Ureter (tissue), 1 donor: ENCODE data around the gene MEGF11. TPM values are rescaled to one million over a fixed set of nuclear protein-coding genes. Genes with fewer than 3 reads are reported as not detected.
"Not testable (repeated sequence)": the region's sequence is repeated elsewhere in the genome, so short reads cannot be mapped to it uniquely, and the experiment has no call there.

Experiments used
- DNase-seq: peaks from one replicate; pipeline ENCODE4 v3.0.0-alpha.2; 2020; ENCODE audit warnings: low spot score
- total RNA-seq: library from RNA; stranded (reverse); gene quantifications from one replicate; pipeline ENCODE4 v1.2.4, GENCODE V29; 2023
- donor health status: DM: yes; HTN: yes; CAD: no.

The MEGF11 gene
- total RNA-seq, 1 donor from 2014 or later: not detected

DNA sequence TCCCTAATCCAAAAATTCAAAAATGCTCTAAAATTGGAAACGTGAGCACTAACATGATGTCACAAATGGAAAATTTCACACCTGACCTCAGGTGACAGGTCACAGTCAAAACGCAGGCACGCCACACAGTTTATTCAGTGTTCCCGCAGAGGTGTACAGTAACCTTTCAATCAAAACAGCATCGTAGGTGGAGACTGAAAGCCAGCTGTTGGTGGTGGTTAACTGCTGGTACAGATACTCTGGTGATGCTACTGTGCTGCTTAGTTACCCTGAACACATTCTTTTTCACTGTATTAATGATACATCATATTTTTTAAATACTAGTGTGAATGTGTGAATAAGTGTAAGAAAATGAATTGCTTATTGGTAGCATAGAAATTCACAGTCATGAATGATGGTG lies 360.5 kb downstream of the MEGF11 start:
- no peak for DNase-seq

DNA sequence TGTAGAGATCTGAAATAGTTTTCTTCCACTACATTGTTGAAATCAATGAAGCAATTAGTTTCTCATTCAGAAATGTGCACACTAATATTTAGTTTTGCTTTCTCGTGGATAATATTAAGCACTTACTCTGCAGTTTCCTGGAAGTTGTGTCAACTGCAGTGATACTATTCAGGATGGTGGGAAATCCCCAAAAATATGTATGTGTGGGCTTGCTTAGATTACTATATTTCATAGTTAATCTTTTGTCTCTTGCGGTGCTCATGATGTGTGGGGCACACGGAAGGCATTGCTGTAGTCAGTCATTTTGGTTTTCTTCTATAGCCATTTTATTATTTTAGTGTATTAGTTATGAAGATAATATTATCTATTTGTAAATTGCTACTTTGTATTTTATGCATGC lies 364.6 kb downstream of the MEGF11 start:
- no peak for DNase-seq

DNA sequence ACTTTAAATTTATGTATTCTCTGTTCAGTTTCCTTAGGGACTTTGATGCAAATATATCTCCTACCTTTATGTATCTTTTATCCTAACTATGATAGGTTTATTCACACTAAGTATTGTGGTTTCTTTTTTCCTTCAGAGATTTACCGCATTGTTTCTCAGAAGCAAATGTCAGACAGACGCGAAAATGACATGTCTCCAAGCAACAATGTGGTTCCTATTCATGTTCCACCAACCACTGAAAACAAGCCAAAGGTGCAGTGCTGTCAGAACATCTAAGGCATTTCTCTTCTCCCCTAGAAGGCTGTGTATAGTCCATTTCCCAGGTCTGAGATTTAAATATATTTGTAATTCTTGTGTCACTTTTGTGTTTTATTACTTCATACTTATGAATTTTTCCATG lies 366.0 kb downstream of the MEGF11 start:
- DNase-seq: no peak

DNA sequence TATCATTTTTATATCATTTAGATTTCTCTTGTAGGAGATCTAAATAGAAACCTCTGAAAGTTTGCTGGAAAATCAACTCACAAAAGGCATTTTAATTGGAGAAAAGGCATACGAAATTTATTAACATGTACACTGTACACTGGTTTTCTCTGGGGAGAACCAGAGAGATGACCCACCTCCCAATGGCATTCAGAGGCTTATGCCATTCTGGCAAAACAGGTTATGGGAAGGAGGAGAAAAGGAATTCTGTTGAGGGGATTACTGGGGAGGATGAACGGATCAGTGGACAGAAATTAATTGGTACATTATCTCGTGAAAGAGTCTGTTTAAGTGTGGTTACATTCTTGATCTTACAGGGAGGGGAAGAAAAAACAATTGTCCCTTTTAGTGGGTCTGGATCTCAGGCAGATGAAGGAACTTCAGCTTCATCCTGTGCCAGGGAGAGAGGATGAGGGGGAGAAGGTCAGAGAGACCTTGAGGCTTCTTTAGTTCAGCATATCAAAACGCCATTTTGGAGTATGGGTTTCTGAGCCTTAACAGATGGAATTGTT lies 367.8 kb downstream of the MEGF11 start:
- DNase-seq: no peak

DNA sequence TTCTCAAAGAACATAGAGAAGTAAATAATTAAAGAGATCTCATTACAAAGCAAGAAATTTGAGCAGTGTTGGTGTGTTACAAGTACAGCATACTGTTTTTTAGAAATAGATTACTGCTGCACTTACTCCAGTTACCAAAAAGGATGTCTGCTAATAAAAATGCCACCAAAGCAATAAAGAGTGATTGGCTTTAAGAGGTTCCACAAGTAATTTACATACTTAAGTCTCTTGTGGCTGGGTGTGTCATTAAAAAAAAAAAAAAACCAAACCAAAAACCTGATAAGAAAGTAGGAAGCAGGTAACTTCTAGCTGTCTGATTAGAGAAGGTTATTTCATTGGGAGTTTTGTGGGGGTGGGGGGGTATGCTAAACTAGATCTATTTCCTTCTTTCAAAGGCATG lies 369.0 kb downstream of the MEGF11 start:
- no peak for DNase-seq

DNA sequence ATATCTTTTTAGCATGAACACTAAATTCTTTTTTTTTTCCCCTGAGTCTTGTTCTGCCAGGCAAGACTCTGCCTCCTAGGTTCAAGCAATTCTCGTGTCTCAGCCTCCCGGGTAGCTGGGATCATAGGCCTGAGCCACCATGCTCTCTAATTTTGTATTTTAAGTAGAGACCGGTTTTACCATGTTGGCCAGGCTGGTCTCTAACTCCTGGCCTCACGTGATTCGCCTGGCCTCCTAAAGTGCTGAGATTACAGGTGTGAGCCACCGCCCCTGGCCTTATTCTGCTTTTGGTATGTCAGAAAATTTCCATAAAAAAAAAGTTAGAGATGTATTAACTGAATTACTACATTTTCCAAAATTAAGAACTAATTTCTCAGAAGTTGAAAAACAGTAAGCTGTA lies 370.0 kb downstream of the MEGF11 start:
- DNase-seq: no peak

DNA sequence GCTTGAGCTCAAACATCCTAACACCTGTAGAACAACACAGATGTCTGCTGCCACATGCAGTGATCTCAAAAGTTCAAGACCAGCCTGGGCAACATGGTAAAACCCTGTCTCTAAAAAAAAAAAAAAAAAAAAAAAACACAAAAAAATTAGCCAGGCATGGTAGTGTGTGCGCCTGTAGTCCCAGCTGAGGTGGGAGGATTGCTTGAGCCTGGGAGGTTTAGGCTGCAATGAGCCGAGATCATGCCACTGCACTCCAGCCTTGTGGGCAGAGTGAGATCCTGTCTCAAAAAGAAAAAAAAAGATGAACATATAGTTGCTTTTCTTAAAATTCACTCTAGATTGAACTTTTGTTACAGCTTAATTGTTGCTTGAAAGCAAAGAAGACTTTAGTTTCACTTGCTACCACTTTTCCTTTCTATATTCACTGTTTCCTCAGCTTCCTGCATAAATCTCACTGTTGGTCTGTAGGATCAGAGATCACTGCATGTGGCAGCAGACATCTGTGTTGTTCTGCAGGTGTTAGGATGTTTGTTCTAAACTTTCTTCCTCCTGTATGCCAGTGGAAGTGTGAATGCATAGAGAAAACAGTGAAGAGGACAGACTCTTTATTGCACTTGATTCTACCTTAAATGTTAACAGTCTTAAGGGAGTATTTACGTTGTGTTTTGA lies 371.6 kb downstream of the MEGF11 start:
- DNase-seq: no peak

DNA sequence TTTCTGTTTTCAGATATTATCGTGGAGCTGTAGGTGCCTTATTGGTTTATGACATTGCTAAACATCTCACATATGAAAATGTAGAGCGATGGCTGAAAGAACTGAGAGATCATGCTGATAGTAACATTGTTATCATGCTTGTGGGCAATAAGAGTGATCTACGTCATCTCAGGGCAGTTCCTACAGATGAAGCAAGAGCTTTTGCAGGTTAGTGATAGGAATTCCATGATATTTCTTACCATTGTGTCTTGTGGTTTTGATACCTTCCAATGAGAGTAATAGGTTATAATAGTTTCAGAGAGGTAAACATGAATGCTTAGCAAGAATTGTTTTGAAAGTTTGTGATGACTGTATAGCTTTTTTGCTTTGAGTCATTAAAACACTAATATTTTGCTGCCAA lies 375.8 kb downstream of the MEGF11 start:
- DNase-seq: no peak

DNA sequence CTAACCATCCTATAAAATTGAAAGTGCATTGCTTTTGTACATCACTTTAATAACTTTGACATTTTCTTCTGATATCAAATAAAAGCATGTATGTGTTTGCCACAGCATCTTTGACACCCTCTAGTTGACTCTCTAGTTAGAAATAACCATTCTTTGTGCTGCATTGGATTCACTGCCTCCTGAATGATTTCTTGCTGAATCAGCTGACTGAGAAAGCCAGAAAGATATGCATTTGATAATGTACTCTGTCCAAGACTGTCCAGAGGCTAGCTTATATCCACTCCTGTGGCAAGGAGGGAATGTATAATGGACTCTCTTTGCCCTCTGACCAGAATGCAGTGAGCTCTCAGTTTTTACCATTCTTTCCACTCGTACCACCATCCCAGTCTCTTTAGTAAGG lies 378.1 kb downstream of the MEGF11 start:
- no peak for DNase-seq

DNA sequence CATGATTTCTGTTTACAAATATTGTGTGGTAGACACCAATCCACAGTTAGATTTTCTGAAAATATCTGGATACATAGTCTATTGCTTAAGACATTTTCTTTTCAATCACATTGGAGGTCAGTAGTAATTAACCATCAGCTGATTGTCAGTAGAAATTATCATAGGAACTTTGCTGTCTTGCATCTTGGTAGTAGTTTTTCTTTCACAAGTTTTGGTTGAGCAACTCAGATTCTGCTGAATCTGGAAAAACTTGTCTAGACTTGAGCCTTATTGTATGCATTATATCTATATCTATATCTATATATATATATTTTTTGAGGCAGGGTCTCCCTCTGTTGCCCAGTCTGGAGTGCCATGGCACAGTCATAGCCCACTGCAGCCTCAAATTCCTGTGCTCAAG lies 380.3 kb downstream of the MEGF11 start:
- DNase-seq: no peak

DNA sequence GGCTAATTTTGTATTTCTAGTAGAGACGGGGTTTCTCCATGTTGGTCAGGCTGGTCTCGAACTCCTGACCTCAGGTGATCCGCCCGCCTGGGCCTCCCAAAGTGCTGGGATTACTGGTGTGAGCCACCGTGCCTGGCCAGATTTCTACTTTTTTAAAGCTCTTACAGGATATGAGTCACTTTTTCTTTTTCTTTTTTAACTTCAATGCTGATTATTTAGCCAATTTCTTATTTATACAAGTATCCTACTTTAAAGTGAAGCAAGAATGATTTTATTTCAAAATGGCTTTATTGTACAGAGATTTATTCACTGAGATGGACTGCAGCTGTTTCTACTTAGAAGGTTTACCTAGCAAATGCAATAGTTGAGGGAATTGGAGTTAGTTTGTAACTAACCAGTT lies 381.0 kb downstream of the MEGF11 start:
- DNase-seq: not testable (repeated sequence)

DNA sequence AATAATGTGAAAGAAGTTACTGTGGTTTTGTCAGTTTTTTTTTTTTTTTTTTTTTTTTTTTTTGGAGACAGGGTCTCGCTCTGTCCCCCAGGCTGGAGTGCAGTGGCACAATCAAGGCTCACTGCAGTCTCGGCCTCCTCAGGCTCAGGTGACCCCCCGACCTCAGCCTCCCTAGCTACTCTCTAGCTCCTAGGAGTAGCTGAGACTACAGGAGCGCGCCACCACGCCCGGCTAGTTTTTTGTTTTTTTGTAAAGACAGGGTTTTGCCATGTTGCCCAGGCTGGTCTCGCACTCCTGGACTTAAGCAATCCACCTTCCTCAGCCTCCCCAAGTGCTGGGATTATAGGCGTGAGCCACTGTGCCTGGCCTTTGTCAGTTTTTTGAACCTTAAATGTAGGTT lies 381.7 kb downstream of the MEGF11 start:
- not testable (repeated sequence) for DNase-seq

DNA sequence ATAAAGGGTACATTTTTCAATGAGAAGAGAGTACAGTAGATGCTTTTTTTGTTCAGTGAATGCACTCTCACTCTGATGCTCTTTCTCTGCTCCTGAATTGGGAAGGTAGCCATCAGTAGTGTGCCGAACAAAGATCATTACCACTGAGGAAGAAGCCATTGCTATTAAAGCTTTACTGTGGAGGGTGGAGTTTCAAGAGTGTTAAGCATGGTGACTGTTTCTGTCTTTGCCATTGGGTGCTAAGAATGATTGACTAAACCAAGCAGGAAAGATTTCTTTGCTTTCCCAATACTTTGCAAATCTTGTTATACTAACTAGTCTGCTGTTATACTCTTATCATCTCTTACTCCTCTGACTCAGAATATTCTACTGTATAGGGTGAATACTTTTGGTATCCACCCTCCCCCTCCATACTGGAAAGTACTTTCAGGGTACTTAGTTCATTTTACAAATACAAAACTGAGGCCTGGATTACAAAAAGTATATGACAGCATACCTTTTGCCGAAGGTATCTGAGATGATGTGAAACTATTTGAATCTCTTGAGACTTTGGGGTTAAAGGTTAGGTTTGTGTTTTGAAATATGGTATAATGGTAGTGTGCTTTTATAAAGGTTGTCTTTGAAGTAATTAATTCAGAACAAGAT lies 382.5 kb downstream of the MEGF11 start:
- no peak for DNase-seq

DNA sequence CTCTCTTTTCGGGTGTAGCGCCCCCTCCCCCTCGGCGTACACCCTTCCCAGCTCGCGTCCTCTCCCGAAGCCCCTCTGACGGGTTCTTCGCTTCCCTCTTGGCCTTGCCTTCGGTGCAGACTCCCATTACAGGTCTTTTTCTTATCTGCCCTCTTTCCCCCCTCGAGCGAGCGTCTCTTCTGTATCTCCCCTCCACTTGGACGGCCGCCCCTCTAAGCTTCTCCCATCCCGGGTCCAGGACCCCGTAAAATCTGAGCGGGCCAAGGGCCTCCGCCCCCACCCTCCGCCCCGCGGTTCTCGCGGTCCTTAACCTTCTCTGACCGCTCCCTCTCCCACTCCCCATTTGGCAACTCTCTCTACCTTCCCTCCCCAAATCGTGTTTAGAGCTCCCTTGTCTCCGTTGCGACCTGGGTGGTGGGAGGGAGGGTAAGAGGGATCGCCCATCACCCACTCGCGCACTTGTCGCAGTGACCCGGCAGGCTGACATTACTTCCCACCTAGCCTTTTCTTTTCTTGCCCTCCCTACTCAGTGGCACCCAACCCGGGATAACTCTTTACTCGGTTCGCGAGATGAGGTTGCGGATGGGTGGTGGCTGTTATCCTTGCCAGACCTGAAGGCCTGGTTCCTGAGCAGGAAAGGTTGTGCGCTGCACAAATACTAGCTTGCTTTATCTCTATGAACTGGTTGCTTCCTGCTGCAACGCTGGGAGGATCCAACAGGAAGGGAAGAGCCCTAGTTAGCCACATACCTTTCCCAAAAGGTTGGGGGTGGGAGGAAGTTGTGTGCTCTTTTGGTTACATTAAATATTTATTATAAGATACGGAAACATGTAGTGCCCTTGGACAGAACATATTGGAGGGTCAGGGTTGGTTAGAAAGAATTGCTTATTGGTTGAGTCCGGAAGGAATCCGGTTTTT lies 383.3 kb downstream of the MEGF11 start:
- peak; percentile 75 for DNase-seq

DNA sequence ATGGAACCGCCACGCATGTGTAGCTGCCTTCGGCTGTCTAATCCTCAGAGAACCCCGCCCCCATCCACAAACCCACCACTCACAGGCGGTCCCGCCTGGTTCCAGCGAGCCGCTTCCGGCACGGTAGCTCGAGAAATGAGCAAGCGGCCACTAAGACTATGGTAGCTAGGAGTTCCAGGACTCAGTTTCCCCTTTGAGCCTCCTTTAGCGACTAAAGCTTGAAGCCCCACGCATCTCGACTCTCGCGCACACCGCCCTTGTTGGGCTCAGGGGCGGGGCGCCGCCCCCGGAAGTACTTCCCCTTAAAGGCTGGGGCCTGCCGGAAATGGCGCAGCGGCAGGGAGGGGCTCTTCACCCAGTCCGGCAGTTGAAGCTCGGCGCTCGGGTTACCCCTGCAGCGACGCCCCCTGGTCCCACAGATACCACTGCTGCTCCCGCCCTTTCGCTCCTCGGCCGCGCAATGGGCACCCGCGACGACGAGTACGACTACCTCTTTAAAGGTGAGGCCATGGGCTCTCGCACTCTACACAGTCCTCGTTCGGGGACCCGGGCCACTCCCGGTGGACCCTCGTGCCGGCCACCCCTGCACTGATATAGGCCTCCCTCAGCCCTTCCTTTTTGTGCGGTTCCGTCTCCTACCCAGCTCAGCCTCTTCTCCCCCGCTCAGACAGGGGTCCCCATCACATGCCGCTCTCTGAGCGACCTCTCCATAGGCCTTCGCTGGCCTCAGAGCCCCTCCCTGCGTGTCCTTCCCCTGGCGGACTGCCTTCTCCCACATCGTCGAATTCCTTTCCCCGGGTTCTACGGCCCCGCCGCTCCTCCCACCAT lies 384.2 kb downstream of the MEGF11 start, which contains the start of gene RAB11A:
RAB11A (plus strand) TSS at position 366 of the 828 bp plus-strand sequence; CDS start at position 461, 95 bp downstream.
- peak; percentile 95 for DNase-seq

DNA sequence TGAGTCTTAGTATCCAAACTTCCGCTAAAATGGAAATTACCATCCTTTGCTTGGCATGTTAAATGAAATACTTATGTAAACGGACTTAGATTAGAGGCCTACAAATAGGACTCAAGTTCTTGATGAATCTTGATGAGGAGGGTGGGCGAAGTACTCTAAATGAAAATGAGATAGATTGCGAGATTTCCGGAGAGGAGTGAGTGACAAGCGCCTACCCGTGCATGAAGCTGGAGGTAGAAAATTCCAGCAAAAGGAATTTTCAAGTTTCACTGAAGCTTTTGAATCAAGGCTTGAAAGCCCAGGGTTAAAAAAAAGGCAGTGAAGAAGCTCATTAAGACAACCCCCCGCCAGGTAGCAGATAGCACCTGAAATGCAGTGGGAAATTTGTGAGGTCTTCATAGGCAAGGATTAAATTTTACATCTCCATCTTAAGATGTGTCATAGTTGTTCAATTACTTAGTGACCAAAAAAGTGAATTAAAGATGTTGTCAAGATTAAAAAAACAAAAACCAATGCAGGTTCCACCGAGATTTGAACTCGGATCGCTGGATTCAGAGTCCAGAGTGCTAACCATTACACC lies 384.9 kb downstream of the MEGF11 start:
- no peak for DNase-seq

DNA sequence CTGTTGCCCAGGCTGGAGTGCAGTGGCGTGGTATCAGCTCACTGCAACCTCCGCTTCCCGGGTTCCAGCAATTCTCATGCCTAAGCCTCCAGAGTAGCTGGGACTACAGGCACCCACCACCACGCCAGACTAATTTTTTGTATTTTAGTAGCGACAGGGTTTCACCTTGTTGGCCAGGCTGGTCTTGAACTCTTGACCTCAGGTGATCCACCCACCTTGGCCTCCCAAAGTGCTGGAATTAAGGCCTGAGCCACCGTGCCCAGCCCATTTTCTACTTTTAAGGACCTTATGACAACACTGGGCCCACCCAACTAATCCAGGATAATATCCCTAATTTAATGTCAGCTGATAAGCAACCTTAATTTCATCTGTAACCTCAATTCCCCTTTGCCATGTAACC lies 385.6 kb downstream of the MEGF11 start:
- DNase-seq: not testable (repeated sequence)

DNA sequence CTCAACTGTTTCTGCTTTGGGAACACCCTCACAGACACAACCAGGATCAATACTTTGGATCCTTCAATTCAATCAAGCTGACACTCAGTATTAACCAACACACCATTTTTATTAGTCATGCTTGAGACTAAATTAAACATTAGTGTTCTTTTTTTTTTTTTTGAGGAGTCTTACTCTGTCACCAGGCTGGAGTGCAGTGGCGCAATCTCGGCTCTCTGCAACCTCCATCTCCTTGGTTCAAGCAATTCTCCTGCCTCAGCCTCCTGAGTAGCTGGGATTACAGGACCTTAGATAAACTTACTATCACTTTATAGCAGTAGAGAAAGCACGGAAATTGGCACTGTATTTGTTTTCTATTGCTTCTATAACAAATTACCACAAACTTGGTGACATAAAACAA lies 386.3 kb downstream of the MEGF11 start:
- DNase-seq: no peak

DNA sequence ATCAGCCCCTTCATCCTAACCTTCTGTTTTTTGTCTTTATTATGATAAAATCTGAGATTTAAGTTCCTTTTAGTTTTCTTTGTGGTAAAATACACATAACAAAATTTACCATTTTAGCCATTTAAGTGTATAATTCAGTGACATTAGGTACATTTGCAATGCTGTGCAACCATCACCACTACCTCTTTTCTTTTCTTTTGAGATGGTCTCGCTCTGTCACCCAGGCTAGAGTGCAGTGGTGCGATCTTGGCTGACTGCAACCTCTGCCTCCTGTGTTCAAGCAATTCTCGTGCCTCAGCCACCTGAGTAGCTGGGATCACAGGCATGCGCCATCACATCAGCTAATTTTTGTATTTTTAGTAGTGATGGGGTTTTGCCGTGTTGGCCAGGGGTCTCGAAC lies 390.4 kb downstream of the MEGF11 start:
- DNase-seq: no peak

DNA sequence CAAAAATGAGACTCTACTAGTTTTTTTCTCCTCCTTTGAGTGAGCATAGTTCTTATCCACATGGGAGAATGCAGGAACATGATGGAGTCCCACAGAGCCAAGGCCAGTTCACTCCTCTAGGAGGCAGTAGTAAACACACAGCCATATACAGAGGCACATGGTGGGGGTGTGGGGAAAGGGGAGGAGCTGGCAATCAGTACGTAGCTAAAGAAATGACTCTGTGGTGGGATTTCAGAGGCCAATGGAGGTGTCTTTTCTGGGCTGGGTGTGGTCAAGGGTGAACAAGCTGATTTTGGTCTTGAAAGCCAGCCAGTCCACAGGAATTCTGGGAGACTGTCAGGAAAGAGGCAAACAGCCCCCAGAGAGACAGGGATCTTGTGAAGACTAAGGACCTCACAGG lies 390.9 kb downstream of the MEGF11 start:
- no peak for DNase-seq
